GM20431 (cell line): ENCODE measurements around the gene SYT1.
"Not testable (repeated sequence)": the region's sequence is repeated elsewhere in the genome, so short reads cannot be mapped to it uniquely, and the experiment has no call there.

Experiments
- in situ Hi-C: fragments of 300-500 bp; cut with MseI, MboI; formaldehyde crosslinking; loops from one replicate; pipeline ENCODE4 v1.15.0; 2020; ENCODE audit warnings: low sequenced_read_pairs; ENCODE audit not compliant: unreplicated experiment

SYT1 gene

GRCh38 chr12:79415746-79416435, 551.3 kb downstream of the SYT1 start:
- in situ Hi-C loops: no loop called here

GRCh38 chr12:79420146-79420618, 555.6 kb downstream of the SYT1 start:
- in situ Hi-C loops: no loop called here

GRCh38 chr12:79421236-79421740, 556.7 kb downstream of the SYT1 start:
- in situ Hi-C loops: no loop called here

DNA sequence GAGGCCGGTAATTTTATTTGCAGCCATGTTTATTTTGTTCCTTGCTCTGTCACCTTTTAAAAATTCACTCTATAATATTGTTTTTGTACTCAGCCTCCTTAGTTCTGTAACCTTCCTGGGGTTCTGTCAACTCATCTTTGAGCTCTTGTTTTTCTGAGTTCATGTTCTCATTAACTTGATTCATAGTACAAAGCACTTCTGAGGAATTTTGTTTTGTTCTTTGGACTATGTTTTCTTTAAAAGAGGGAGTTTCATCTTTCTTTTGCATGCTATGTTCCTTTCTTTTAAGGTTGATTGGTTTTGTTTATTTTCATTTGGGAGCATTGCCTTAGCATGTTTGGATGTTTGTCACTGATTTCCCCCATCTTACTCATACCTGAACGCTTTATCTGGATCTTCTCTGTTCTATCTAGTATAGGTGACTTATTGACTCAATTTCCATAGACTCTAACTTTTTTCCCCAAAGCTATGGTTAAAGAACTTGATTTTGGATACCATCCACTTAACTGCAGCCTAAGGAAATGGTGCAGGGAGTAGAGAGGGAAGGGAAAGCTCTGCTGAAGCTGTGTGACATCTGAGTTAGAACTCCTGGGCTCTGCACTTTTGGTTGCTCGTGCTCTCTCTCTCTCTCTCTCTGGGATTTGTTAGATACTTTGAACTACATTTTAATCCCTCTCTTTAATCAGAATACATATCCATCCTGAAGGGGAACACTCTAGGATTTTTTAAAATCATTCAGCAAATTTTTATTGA, 557.7 kb downstream of the SYT1 start:
- in situ Hi-C loops: no loop called here

GRCh38 chr12:79423560-79423959, 559.0 kb downstream of the SYT1 start:
- in situ Hi-C loops: no loop called here

GRCh38 chr12:79424109-79424721, 559.6 kb downstream of the SYT1 start:
- in situ Hi-C loops: no loop called here

GRCh38 chr12:79426121-79426520, 561.5 kb downstream of the SYT1 start:
- in situ Hi-C loops: no loop called here

DNA sequence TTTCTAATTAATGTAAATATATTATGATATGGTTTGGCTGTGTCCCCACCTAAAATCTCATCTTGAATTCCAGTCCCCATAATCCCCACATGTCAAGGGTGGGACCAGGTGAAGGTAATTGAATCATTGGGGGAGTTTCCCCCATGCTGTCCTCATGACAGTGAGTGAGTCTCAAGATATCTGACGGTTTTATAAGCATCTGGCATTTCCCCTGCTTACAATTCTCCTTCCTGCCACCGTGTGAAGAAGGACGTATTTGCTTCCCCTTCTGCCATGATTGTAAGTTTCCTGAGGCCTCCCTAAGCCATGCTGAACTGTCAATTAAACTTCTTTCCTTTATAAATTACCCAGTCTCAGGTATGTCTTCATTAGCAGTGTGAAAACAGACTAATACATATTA, 562.2 kb downstream of the SYT1 start:
- in situ Hi-C loops: not testable (repeated sequence)

GRCh38 chr12:79433465-79434072, 569.0 kb downstream of the SYT1 start:
- in situ Hi-C loops: no loop called here

DNA sequence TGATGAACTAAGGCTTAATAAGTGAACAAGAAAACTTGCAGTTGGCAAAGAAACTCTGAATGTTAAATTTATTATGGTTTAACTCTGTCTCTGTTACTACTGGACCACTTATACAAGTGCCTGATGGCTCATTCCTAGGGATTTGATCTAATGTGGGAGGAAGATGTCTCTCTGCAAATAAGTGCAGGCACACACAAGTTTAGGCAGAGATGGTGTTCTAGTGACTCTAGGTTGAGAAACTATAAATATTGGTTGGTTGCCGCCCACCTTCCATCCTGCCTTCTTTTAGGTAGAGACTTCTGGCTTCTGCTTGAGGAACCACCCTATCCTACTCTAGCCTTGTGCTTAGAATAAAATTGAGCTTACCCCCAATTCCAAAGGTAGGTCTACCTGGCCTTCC, 570.0 kb downstream of the SYT1 start:
- in situ Hi-C loops: no loop called here

DNA sequence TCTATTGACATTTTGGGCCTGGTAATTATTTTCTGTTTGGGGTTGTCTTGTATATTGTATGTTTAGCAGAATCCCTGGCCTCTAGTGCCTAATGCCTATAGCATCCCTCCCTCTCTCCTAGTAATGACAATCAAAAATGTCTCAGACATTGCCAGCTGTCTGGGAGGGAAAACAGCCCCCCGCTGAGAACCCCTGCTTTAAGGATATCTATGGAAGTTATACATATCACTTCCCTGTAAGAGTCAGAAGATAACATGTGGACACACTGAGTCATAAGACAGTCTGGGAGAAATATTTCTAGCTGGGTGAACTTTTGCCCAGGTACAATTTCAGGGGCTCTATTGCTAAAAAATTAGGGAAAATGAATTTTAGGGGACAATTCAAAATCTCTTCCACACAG, 571.2 kb downstream of the SYT1 start:
- in situ Hi-C loops: no loop called here

DNA sequence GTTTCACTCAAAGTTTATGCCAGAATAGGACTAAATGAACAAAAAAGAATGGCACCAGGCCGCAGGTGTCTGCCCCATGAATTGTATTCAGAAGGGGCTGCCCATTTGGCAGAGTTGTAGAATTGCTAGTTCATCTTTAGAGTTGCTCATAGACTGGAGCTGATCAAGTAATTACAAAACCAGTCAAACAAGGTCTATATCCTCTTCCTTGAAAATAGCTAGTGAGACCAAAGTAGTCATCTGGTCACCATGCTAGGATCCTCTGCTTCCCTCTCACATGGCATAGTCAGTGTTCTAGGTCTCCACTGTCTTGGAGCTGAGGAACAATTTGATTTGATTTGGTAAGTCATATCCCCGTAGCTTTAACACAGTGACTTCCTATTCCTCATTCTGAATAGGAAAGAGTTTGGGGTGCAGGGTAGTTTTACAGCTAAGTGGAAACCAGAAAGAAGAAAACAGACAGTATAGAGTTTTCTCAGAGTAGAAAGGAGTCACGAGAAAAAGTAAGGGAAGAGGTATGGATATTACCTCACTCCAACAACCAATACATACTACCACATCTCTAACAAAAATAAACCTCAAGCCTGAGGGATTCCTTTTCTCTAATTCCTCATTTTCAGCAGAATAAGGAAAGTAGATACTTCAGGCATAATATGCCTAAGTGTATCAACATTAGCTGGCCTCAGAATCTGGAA, 574.1 kb downstream of the SYT1 start:
- in situ Hi-C loops: no loop called here

- in situ Hi-C loops: no loop called here
Observed at GRCh38 chr12:79439175-79439825, 574.7 kb downstream of the SYT1 start.

GRCh38 chr12:79441534-79441933, 577.0 kb downstream of the SYT1 start:
- in situ Hi-C loops: no loop called here

- in situ Hi-C loops: no loop called here
Observed at GRCh38 chr12:79442396-79442795, 577.8 kb downstream of the SYT1 start.

DNA sequence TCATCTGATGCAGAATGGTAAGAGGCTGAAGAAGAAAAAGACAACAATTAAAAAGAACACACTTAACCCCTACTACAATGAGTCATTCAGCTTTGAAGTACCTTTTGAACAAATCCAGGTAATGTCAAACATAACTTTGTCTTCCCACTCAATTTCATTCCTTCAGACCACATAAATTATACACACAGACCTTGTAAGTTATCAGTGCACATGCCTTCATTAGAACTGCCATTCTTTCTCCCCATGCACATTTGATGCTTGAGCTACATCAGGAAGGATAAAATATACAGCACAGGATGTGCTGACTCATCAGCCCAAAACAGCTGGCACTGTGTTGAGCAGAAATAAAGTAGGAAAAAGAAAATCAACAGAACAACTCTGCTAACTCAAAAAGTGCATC, 579.5 kb downstream of the SYT1 start:
- in situ Hi-C loops: no loop called here

GRCh38 chr12:79448816-79449215, 584.2 kb downstream of the SYT1 start:
- in situ Hi-C loops: no loop called here

- in situ Hi-C loops: no loop called here
Observed at GRCh38 chr12:79451365-79451764, 586.8 kb downstream of the SYT1 start.

DNA sequence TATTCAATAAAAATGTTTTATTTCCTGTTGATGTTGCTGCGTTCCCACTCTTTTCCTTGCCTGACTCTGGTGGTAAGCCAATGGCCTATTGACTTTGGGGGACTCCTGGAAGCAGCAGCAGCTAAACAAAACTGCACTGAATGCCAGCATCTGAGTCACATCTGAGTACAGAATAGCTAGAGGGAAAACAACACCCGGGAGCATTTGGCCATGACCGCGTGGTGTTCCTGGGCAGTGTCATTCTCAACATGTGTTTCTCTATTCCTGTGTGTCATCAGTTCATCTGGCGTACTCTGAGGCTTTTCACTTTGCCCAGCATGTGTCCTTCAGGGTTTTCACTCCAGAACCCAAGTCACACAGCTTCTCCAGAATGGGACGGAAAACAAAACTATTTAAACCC, 587.4 kb downstream of the SYT1 start:
- in situ Hi-C loops: no loop called here

DNA sequence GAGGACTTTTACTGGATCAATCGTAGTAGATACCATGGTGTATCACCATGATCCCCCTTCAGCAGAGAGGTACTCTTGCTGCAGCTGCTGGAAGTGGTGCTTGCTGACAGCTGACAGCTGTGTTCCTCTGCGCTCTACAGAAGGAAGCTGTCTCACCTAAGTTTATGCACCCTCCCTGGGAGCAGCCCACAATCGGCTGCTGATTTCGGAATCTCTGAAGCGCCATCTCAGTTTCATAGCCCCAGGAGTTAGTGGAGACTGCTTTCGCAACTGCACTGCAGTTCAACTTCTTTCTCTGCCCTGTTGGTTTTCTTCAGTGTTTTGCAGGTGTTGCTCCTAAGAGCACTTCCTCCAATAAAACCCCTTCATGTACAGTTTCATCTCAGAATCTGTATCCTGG, 588.3 kb downstream of the SYT1 start:
- in situ Hi-C loops: no loop called here
